K562 (cell line): ENCODE data around the gene HOXD12. TPM values are rescaled to one million over a fixed set of nuclear protein-coding genes. Genes with fewer than 3 reads are reported as not detected.

ENCODE experiments used
- ATAC-seq: fragments of 200-7000 bp; cut with Tn5 transposase; 3 replicates; pipeline ENCODE4 v1.9.1; 2020; ENCODE audit warnings: moderate library complexity
- BruUV-seq: library from RNA; stranded (reverse); fragments of 400-500 nt; replicated peaks from 2 replicates; lab custom pipeline; 2021; lab: Mats Ljungman, UMichigan
- CTCF ChIA-PET: fragments of 300-600 bp; formaldehyde crosslinking; extraction: SDS; loops from one replicate; lab custom pipeline; 2021; ENCODE audit warnings: low intra/inter-chr PET ratio; lab: Yijun Ruan, JAX
- POLR2A ChIA-PET: fragments of 300-600, 350-650 bp; sonication (Branson Sonifier 250); formaldehyde crosslinking; extraction: SDS; loops from one replicate; lab custom pipeline; 2021; ENCODE audit warnings: antibody characterized with exemption, inconsistent platforms; lab: Yijun Ruan, JAX
- DNase-seq, 4 experiments: peaks; one replicate each; pipeline versions ENCODE4 v3.0.0 to v3.0.0-alpha.2; 2011 to 2018; ENCODE audit warnings: low spot score in 3 of 4, mixed read lengths in 3 of 4; ENCODE audit errors: extremely low read depth in 1 of 4
- FAIRE-seq: peaks from 2 replicates; lab custom pipeline; 2011; peaks lifted over from hg19 to GRCh38; lab: Jason Lieb, UNC
- H2AFZ ChIP-seq: 2 replicates; pipeline ENCODE4 v1.6.0; 2011; ENCODE audit warnings: low read depth, low read length, control low read depth, inconsistent platforms
- H3K27ac ChIP-seq: fragments of 200-600 bp; 3 replicates; pipeline ENCODE4 v1.8.0; 2011; ENCODE audit warnings: low read depth, mild to moderate bottlenecking, control low read depth, inconsistent platforms, low read length, moderate library complexity, mixed read lengths; ENCODE audit errors: extremely low read depth
- H3K27me3 ChIP-seq, 2 experiments: fragments of 300-600 bp in 1 of 2; 2 replicates in 1 of 2; 3 replicates in 1 of 2; pipeline versions ENCODE4 v1.6.0 to v1.8.0; 2011; ENCODE audit warnings: inconsistent platforms in 2 of 2, low read length in 2 of 2, mild to moderate bottlenecking in 1 of 2, mixed read lengths in 1 of 2, moderate library complexity in 1 of 2; ENCODE audit not compliant: control insufficient read depth in 2 of 2, insufficient read depth in 2 of 2
- H3K36me3 ChIP-seq: fragments of 300-600 bp; 3 replicates; pipeline ENCODE4 v1.8.0; 2011; ENCODE audit warnings: mild to moderate bottlenecking, low read length, inconsistent platforms; ENCODE audit not compliant: control insufficient read depth, insufficient read depth
- H3K4me1 ChIP-seq, 2 experiments: fragments of 200-600 bp in 1 of 2; replicated peaks in 1 of 2; 2 replicates in 1 of 2; 3 replicates in 1 of 2; pipeline versions ENCODE4 v1.5.1 to v1.8.0; 2011; ENCODE audit warnings: inconsistent platforms in 2 of 2, low read length in 2 of 2, mild to moderate bottlenecking in 1 of 2, mixed read lengths in 1 of 2, moderate library complexity in 1 of 2; ENCODE audit not compliant: control insufficient read depth in 2 of 2, insufficient read depth in 2 of 2
- H3K4me2 ChIP-seq: 2 replicates; pipeline ENCODE4 v1.6.1; 2011; ENCODE audit warnings: low read length, control low read depth, inconsistent platforms, mixed read lengths; ENCODE audit not compliant: insufficient read depth
- H3K4me3 ChIP-seq: fragments of 200-600 bp; sonication (generic), shearing (Covaris generic); 2 replicates; pipeline ENCODE4 v1.5.1; 2016; ENCODE audit warnings: control low read depth, inconsistent platforms
- H3K79me2 ChIP-seq: fragments of 200-600 bp; 3 replicates; pipeline ENCODE4 v1.8.0; 2011; ENCODE audit warnings: low read length, inconsistent platforms; ENCODE audit not compliant: control insufficient read depth, insufficient read depth
- H3K9ac ChIP-seq, 2 experiments: 2 replicates each; pipeline versions ENCODE4 v1.6.0 to v1.6.1; 2011; ENCODE audit warnings: low read depth in 2 of 2, low read length in 2 of 2, control low read depth in 1 of 2, inconsistent platforms in 1 of 2, mild to moderate bottlenecking in 1 of 2, mixed read lengths in 1 of 2; ENCODE audit not compliant: insufficient read depth in 1 of 2
- H3K9me1 ChIP-seq: one replicate; pipeline ENCODE4 v1.6.0; 2011; ENCODE audit warnings: inconsistent platforms, mild to moderate bottlenecking, low read length, moderate library complexity; ENCODE audit not compliant: control insufficient read depth, insufficient read depth
- H3K9me3 ChIP-seq: replicated peaks from 2 replicates; pipeline ENCODE4 v1.5.1; 2011; ENCODE audit warnings: low read depth, low read length, inconsistent platforms; ENCODE audit not compliant: control insufficient read depth, insufficient read depth
- H4K20me1 ChIP-seq: replicated peaks from 2 replicates; pipeline ENCODE4 v1.6.1; 2011; ENCODE audit warnings: low read length, inconsistent platforms, mixed read lengths; ENCODE audit not compliant: control insufficient read depth, insufficient read depth
- ELF1 ChIP-seq: fragments of 200-800 bp; sonication (Bioruptor generic); IDR thresholded peaks from 2 replicates; pipeline ENCODE4 v1.6.1; 2016; ENCODE audit warnings: missing genetic modification characterization, missing compliant biosample characterization
- HDAC8 ChIP-seq: fragments of 450-650 bp; IDR thresholded peaks from 2 replicates; pipeline ENCODE4 v1.6.1; 2016; ENCODE audit warnings: mild to moderate bottlenecking, missing genetic modification characterization, moderate library complexity, missing compliant biosample characterization
- HEY1 ChIP-seq: fragments of 250-450 bp; sonication (Bioruptor Pico); IDR thresholded peaks from 2 replicates; pipeline ENCODE4 v1.5.0; 2020; ENCODE audit warnings: mild to moderate bottlenecking, moderate library complexity, borderline replicate concordance
- LCOR ChIP-seq: sonication (generic); formaldehyde crosslinking; IDR thresholded peaks from 2 replicates; pipeline ENCODE4 v1.8.0; 2022; ENCODE audit warnings: mild to moderate bottlenecking, missing genetic modification reagents
- MGA ChIP-seq: fragments of 450-650 bp; IDR thresholded peaks from 2 replicates; pipeline ENCODE4 v1.6.1; 2016; ENCODE audit warnings: mild to moderate bottlenecking, moderate library complexity
- SOX6 ChIP-seq: fragments of 450-650 bp; IDR thresholded peaks from 2 replicates; pipeline ENCODE4 v1.6.1; 2014; ENCODE audit warnings: mild to moderate bottlenecking
- TOE1 ChIP-seq, 2 experiments: fragments of 450-650 bp in 1 of 2; sonication (generic) in 1 of 2; formaldehyde crosslinking in 1 of 2; IDR thresholded peaks; 2 replicates each; pipeline versions ENCODE4 v1.7.1 to v1.8.0; 2016 to 2022; ENCODE audit warnings: borderline replicate concordance in 2 of 2, mild to moderate bottlenecking in 2 of 2, antibody characterized with exemption in 1 of 2, inconsistent platforms in 1 of 2, low read depth in 1 of 2, missing genetic modification reagents in 1 of 2, moderate library complexity in 1 of 2
- ZNF584 ChIP-seq: fragments of 200-800 bp; sonication (Bioruptor generic); IDR thresholded peaks from 2 replicates; pipeline ENCODE4 v1.6.1; 2016; ENCODE audit warnings: low read depth, mild to moderate bottlenecking, missing genetic modification characterization, missing compliant biosample characterization
- WGBS: fragments of 100-300 bp; shearing (Covaris generic); methylation state at CpG from one replicate; pipeline ENCODE4 v1.1.6; 2016; ENCODE audit warnings: low coverage, mixed read lengths; ENCODE audit not compliant: insufficient coverage; ENCODE audit errors: missing lambda C conversion rate; 5-methylcytosine and 5-hydroxymethylcytosine counted together
- in situ Hi-C: fragments of 300-500 bp; cut with MboI; formaldehyde crosslinking; loops from 4 replicates; pipeline ENCODE4 v1.15.0; 2018; ENCODE audit warnings: inconsistent platforms, mixed read lengths
- intact Hi-C: fragments of 100-400 bp; cut with micrococcal nuclease; formaldehyde crosslinking; loops from 2 replicates; pipeline ENCODE4 v1.14.2; 2022
- polyA plus RNA-seq, 8 experiments: library from polyadenylated mRNA; depleted of rRNA in 4 of 8; stranded (reverse) in 5 of 8; unstranded in 3 of 8; fragments of >200 nt; fragmentation: Nextera tagmentation in 2 of 8; fragmentation: Illumina TruSeq in 1 of 8; extraction: Ambion mirVana in 2 of 8; extraction: Trizol in 1 of 8; gene quantifications; 2 replicates each; pipeline versions ENCODE4 v1.2.1 to v1.2.3, GENCODE V29; 2011 to 2014; ENCODE audit warnings: inconsistent platforms in 1 of 8, missing spikeins in 1 of 8
- total RNA-seq, 7 experiments: library from RNA; depleted of rRNA in 6 of 7; stranded (reverse); fragments of >200 nt in 6 of 7; fragmentation: Illumina TruSeq in 2 of 7; extraction: Trizol in 2 of 7; gene quantifications; 2 replicates each; pipeline versions ENCODE4 v1.2.1 to v1.2.3, GENCODE V29; 2011 to 2021; ENCODE audit warnings: low replicate concordance in 1 of 7

The HOXD12 gene
- total and polyA plus RNA-seq, 9 of the 15 experiments (the other 6 are each of a cell fraction or from before 2014, with no cell fraction given): not detected

GRCh38 chr2:176140513-176141317, 41.1 kb downstream of the HOXD12 start:
- Histone ChIP-seq H3K27me3 (peaks cover 22 to 40% of the 10 kb centered on the region in 2 experiments; a peak in 4 of 5 replicates), H3K27ac (no peak overlapping the region), H3K4me2 (peak overlapping the region; percentile 73), H3K36me3 (no peaks in the 10 kb centered on the region), H3K4me3 (peak overlapping the region; percentile 51), H3K9me3 (no peaks in the 10 kb centered on the region; the same call in 1 of the 2 replicates), H3K79me2 (no peaks in the 10 kb centered on the region), H3K9me1 (no peaks in the 10 kb centered on the region), H3K9ac (peak overlapping the region; percentile 13 to 88; a peak in 3 of 4 replicates), H3K4me1 (peaks cover 0 to 15% of the 10 kb centered on the region in 2 experiments; a peak in 2 of 5 replicates), H4K20me1 (no peaks in the 10 kb centered on the region; the same call in 1 of the 2 replicates), H2AFZ (peak overlapping the region; percentile 92)
- BruUV-seq: no TSS peak
- POLR2A ChIA-PET: interaction anchor here (0.6 to 1.9 kb wide), 4 partner anchors 8 to 314 kb away, joined by 3 to 7 read pairs (median 4); no protein-coding TSS in a partner anchor
- DNase-seq (peak; percentile 86 to 95 (median 94)), ATAC-seq (peak; percentile 98), FAIRE-seq (peak; percentile 79)
- CTCF ChIA-PET: interaction anchor here (0.5 to 2.6 kb wide), 11 partner anchors 14 to 1618 kb away, joined by 3 to 40 read pairs (median 6); no protein-coding TSS in a partner anchor
- in situ Hi-C loops (loop anchor here (5.0 to 25.0 kb wide), 3 partner anchors 317 to 1622 kb away; no protein-coding TSS in a partner anchor), intact Hi-C loops (loop anchor here (1.0 to 10.0 kb wide), 6 partner anchors 234 to 1614 kb away; no protein-coding TSS in a partner anchor)
- WGBS: 5% methylated on average over 46 of the region's 48 CpGs
- TF ChIP-seq LCOR (CRISPR knock-in tag) (peak; percentile 73; the same call in 1 of the 2 replicates), ELF1 (peak; percentile 78), MGA (peak; percentile 83), HEY1 (CRISPR knock-in tag) (no peak), HDAC8 (tag) (no peak), SOX6 (no peak), ZNF584 (CRISPR knock-in tag) (no peak), TOE1 (IDR thresholded peaks at IDR 0.05; ENCODE audit: borderline replicate concordance) (peak; percentile 55; the same call in 1 of the 2 replicates), TOE1 (CRISPR knock-in tag; IDR thresholded peaks at IDR 0.05; ENCODE audit: borderline replicate concordance, low read depth) (no peak)
